Hepatocyte (in vitro differentiated cells): Measurements from ENCODE around the gene HS3ST5.

Experiments used
- EZH2 ChIP-seq: fragments of 200-600 bp; sonication (generic); IDR thresholded peaks from 2 replicates; pipeline ENCODE4 v1.6.1; 2016; ENCODE audit warnings: antibody characterized with exemption, mild to moderate bottlenecking, borderline replicate concordance
- EZH2phosphoT487 ChIP-seq: fragments of 200-600 bp; sonication (generic); IDR thresholded peaks from one replicate; pipeline ENCODE4 v1.6.1; 2018; ENCODE audit warnings: antibody characterized with exemption, mild to moderate bottlenecking, low read depth, moderate library complexity; ENCODE audit not compliant: unreplicated experiment, severe bottlenecking
- TF ChIP-seq, protein P1 (sequence below): fragments of 200-600 bp; sonication (generic); IDR thresholded peaks from 2 replicates; pipeline ENCODE4 v1.5.1; 2016; ENCODE audit warnings: antibody characterized with exemption, mild to moderate bottlenecking; ENCODE audit not compliant: poor library complexity

DNA sequence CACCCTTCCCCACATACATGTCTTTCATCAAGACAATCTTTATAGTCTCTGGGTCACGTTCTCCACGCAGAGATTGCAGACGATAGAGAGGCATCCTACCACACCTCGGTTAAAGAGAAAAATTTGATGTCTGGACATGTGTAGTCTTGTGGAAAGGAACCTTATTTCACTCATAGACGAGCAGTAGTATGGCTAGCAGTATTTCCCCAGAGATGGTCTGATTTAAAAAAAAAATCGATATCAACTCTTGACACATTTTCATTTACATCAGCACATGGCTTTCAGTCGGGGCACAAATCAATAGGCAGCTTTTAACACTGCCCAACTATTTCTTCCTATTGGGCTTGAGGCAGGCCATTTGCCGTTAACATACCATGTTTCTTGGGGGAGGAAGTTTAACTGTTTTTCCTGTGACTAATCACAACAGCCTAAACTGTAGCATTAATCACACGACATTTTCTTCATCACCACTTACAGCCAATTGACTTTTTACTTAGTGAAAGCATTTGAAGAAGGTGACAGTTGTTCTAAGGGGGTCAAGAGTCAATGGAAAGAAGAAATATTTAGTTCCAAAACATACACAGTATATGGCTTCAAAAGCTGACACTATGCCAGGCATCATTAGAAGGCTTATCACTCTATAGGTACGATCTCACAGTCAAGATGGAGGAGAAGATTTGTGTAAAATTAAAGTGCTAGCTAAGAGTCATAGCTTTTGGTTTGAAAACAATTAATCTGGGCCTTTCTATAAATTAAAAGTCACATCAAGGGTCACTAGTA lies 242.4 kb downstream of the HS3ST5 start:
- TF ChIP-seq, protein P1, sequence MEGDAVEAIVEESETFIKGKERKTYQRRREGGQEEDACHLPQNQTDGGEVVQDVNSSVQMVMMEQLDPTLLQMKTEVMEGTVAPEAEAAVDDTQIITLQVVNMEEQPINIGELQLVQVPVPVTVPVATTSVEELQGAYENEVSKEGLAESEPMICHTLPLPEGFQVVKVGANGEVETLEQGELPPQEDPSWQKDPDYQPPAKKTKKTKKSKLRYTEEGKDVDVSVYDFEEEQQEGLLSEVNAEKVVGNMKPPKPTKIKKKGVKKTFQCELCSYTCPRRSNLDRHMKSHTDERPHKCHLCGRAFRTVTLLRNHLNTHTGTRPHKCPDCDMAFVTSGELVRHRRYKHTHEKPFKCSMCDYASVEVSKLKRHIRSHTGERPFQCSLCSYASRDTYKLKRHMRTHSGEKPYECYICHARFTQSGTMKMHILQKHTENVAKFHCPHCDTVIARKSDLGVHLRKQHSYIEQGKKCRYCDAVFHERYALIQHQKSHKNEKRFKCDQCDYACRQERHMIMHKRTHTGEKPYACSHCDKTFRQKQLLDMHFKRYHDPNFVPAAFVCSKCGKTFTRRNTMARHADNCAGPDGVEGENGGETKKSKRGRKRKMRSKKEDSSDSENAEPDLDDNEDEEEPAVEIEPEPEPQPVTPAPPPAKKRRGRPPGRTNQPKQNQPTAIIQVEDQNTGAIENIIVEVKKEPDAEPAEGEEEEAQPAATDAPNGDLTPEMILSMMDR: no peak
- TF ChIP-seq EZH2phosphoT487 (no peak), EZH2 (no peak)
